ENCODE measurements around the gene SELENON. TPM values are rescaled to one million over a fixed set of nuclear protein-coding genes. Genes with fewer than 3 reads are reported as not detected.

The SELENON gene
- total RNA-seq, 1 experiment from 2014 or later: 57.2 TPM

DNA sequence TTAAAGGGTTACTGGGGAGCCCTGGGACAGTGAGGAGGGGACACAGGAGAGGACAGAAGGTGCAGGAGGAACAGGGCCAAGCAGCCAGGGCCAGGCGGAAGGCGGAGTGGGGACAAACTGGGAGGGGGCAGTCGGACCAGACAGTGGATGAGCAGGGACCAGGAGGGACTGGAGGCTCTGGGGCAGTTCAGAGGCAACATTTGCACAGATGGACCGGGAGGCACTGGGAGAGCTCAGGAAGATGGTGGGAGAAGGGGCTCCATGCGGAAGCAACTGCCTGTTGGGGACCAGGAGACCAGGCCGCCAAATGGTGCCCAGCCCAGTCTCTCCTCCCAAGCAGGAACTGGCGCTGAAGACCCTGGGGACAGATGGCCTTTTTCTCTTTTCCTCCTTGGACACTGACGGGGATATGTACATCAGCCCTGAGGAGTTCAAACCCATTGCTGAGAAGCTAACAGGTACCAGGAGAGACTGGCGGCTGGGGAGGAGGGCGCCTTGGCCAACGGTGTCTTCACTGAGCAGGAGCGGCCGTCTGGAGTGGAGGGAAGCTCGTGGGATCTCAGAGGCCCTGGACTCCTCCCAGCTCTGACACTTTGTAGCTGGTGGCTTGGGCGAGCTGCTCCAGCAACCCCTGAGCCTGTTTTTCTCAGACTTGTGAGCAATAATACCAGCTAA is 847 bp downstream of the SELENON start:
- intact Hi-C loops (cut with micrococcal nuclease; ENCODE audit: unreplicated experiment) (no loop called here), in situ Hi-C loops (cut with HindIII; ENCODE audit: low pct_unique_long_range_greater_than_20kb, low sequenced_read_pairs) (no loop called here)
- H3K4me1 ChIP-seq (ENCODE audit: control insufficient read depth, insufficient read depth, low read length): 0 out of 2 replicates have a peak, but pooled peaks cover 5% of the 10 kb centered on the region
- peak overlapping the region; percentile 38 to 59 for H3K4me3 ChIP-seq (ENCODE audit: low read depth in 2 of 2, low read length in 2 of 2)
- CTCF ChIA-PET: interaction anchor here (0.6 to 1.2 kb wide), 2 partner anchors 193 to 203 kb away, joined by 3 to 6 read pairs; no protein-coding TSS in a partner anchor
- H3K9me3 ChIP-seq (ENCODE audit: control insufficient read depth, insufficient read depth, low read depth, low read length): no peaks in the 10 kb centered on the region
- TF ChIP-seq, protein P1, sequence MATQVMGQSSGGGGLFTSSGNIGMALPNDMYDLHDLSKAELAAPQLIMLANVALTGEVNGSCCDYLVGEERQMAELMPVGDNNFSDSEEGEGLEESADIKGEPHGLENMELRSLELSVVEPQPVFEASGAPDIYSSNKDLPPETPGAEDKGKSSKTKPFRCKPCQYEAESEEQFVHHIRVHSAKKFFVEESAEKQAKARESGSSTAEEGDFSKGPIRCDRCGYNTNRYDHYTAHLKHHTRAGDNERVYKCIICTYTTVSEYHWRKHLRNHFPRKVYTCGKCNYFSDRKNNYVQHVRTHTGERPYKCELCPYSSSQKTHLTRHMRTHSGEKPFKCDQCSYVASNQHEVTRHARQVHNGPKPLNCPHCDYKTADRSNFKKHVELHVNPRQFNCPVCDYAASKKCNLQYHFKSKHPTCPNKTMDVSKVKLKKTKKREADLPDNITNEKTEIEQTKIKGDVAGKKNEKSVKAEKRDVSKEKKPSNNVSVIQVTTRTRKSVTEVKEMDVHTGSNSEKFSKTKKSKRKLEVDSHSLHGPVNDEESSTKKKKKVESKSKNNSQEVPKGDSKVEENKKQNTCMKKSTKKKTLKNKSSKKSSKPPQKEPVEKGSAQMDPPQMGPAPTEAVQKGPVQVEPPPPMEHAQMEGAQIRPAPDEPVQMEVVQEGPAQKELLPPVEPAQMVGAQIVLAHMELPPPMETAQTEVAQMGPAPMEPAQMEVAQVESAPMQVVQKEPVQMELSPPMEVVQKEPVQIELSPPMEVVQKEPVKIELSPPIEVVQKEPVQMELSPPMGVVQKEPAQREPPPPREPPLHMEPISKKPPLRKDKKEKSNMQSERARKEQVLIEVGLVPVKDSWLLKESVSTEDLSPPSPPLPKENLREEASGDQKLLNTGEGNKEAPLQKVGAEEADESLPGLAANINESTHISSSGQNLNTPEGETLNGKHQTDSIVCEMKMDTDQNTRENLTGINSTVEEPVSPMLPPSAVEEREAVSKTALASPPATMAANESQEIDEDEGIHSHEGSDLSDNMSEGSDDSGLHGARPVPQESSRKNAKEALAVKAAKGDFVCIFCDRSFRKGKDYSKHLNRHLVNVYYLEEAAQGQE (IDR thresholded peaks at IDR 0.05; ENCODE audit: insufficient read depth in 1 of 2, low read depth in 2 of 2, low read length in 1 of 2): no peak
- TF ChIP-seq POLR2AphosphoS5 (IDR thresholded peaks at IDR 0.05; ENCODE audit: low read depth, low read length) (no peak), TCF7L2 (IDR thresholded peaks at IDR 0.05; ENCODE audit: low read depth, low read length) (no peak), SIN3A (IDR thresholded peaks at IDR 0.05; ENCODE audit: borderline replicate concordance, insufficient read depth, low read depth, low read length) (no peak), CTCF (IDR thresholded peaks at IDR 0.05) (no peak)
- peak; percentile 6; the same call in 1 of the 2 replicates for ATAC-seq
- H3K36me3 ChIP-seq (ENCODE audit: control insufficient read depth, insufficient read depth, low read length): no peaks in the 10 kb centered on the region
- BruUV-seq (replicated peaks): TSS peak; percentile 48
- H3K27me3 ChIP-seq (ENCODE audit: control insufficient read depth, insufficient read depth, low read length): no peaks in the 10 kb centered on the region
- peak overlapping the region; percentile 5; the same call in 1 of the 2 replicates for H3K27ac ChIP-seq (ENCODE audit: low read length)
- no peak for DNase-seq (ENCODE audit: low read depth, low spot score)
- POLR2A ChIA-PET: interaction anchor here (0.6 to 0.7 kb wide), 3 partner anchors 19 to 1096 kb away, joined by 3 to 4 read pairs (median 3); partner anchors contain the start of gene MTFR1L

- Histone ChIP-seq H3K4me3 (ENCODE audit: low read depth in 2 of 2, low read length in 2 of 2) (no peak overlapping the region), H3K9me3 (ENCODE audit: control insufficient read depth, insufficient read depth, low read depth, low read length) (no peaks in the 10 kb centered on the region), H3K27me3 (ENCODE audit: control insufficient read depth, insufficient read depth, low read length) (no peaks in the 10 kb centered on the region), H3K36me3 (ENCODE audit: control insufficient read depth, insufficient read depth, low read length) (no peaks in the 10 kb centered on the region), H3K27ac (ENCODE audit: low read length) (no peak overlapping the region), H3K4me1 (ENCODE audit: control insufficient read depth, insufficient read depth, low read length) (0 out of 2 replicates have a peak, but pooled peaks cover 5% of the 10 kb centered on the region)
- in situ Hi-C loops (cut with HindIII; ENCODE audit: low pct_unique_long_range_greater_than_20kb, low sequenced_read_pairs) (no loop called here), intact Hi-C loops (cut with micrococcal nuclease; ENCODE audit: unreplicated experiment) (no loop called here)
- DNase-seq (ENCODE audit: low read depth, low spot score) (no peak), ATAC-seq (no peak)
- ChIA-PET CTCF (no interaction called here), POLR2A (interaction anchor here (0.7 kb wide), 1 partner anchor 120 kb away, joined by 4 read pairs; no protein-coding TSS in a partner anchor)
- TF ChIP-seq POLR2AphosphoS5 (IDR thresholded peaks at IDR 0.05; ENCODE audit: low read depth, low read length) (no peak), TCF7L2 (IDR thresholded peaks at IDR 0.05; ENCODE audit: low read depth, low read length) (no peak), CTCF (IDR thresholded peaks at IDR 0.05) (no peak), SIN3A (IDR thresholded peaks at IDR 0.05; ENCODE audit: borderline replicate concordance, insufficient read depth, low read depth, low read length) (no peak)
- TF ChIP-seq, protein P1 (IDR thresholded peaks at IDR 0.05; ENCODE audit: insufficient read depth in 1 of 2, low read depth in 2 of 2, low read length in 1 of 2): no peak
- BruUV-seq (replicated peaks): TSS peak; percentile 79
Measured at GRCh38 chr1:25802915-25803314, 2.9 kb downstream of the SELENON start.
